Measurements from ENCODE around the gene GRIN3A. TPM values are rescaled to one million over a fixed set of nuclear protein-coding genes. Genes with fewer than 3 reads are reported as not detected.
A peak's percentile ranks its signal among the peaks of the same experiment; 100 is the strongest.

GRIN3A gene
- total RNA-seq, 2 experiments from 2014 or later = not detected

GRCh38 chr9:101536351-101536750, 202.1 kb downstream of the GRIN3A start:
- Mint-ChIP-seq H3K4me3 (no peak overlapping the region), H3K27ac (no peak overlapping the region), H3K27me3 (no peaks in the 10 kb centered on the region), H3K9me3 (no peaks in the 10 kb centered on the region), H3K4me1 (ENCODE audit: low read depth) (peaks cover 11% of the 10 kb centered on the region), H3K36me3 (ENCODE audit: low read depth) (peaks cover 17% of the 10 kb centered on the region)
- ATAC-seq (no peak), DNase-seq (no peak)
- intact Hi-C loops (cut with micrococcal nuclease) = no loop called here
- POLR2A ChIA-PET = interaction anchor here (0.6 kb wide), 1 partner anchor 33 kb away, joined by 3 read pairs; no protein-coding TSS in a partner anchor
- no peak for TF ChIP-seq CTCF (IDR thresholded peaks at IDR 0.05)
- CTCF ChIA-PET = interaction anchor here (1.0 to 1.2 kb wide), 2 partner anchors 35 to 87 kb away, joined by 3 read pairs; no protein-coding TSS in a partner anchor

- POLR2A ChIA-PET = interaction anchor here (1.0 to 1.9 kb wide), 5 partner anchors 10 to 135 kb away, joined by 3 to 9 read pairs (median 5); partner anchors contain the start of genes MRPL50 and ZNF189
- DNase-seq (peak; percentile 100), ATAC-seq (peak; percentile 94)
- Mint-ChIP-seq H3K4me3 (peak within 1 kb of the TSS; percentile 81), H3K27me3 (peaks cover 5% of the 10 kb centered on the region), H3K4me1 (ENCODE audit: low read depth) (peaks cover 11% of the 10 kb centered on the region), H3K36me3 (ENCODE audit: low read depth) (peaks cover 16% of the 10 kb centered on the region), H3K9me3 (no peaks in the 10 kb centered on the region), H3K27ac (peak within 1 kb of the TSS; percentile 96)
- CTCF ChIA-PET = interaction anchor here (0.6 to 2.8 kb wide), 9 partner anchors 8 to 85 kb away, joined by 3 to 27 read pairs (median 3); no protein-coding TSS in a partner anchor
- no peak for TF ChIP-seq CTCF (IDR thresholded peaks at IDR 0.05)
- intact Hi-C loops (cut with micrococcal nuclease) = loop anchor here (5.0 kb wide), 1 partner anchor 136 kb away; the partner anchor contains the start of genes MRPL50 and ZNF189
These were observed 204.9 kb downstream of the GRIN3A start, which contains the start of gene RNF20 for GRCh38 chr9:101533334-101534204. Gene RNF20 (plus strand): TSS chr9:101533853. CDS start chr9:101535424, 1,571 bp downstream.

GRCh38 chr9:101530076-101530711, 208.3 kb downstream of the GRIN3A start:
- Mint-ChIP-seq H3K9me3 (no peaks in the 10 kb centered on the region), H3K27me3 (peaks cover 6% of the 10 kb centered on the region), H3K36me3 (ENCODE audit: low read depth) (peaks cover 2% of the 10 kb centered on the region), H3K27ac (no peak overlapping the region), H3K4me3 (no peak overlapping the region), H3K4me1 (ENCODE audit: low read depth) (peaks cover 1% of the 10 kb centered on the region)
- CTCF ChIA-PET = interaction anchor here (0.5 to 2.5 kb wide), 21 partner anchors 7 to 132 kb away, joined by 3 to 49 read pairs (median 5); partner anchors contain the start of genes MRPL50 and ZNF189
- POLR2A ChIA-PET = interaction anchor here (0.9 kb wide), 1 partner anchor 74 kb away, joined by 3 read pairs; no protein-coding TSS in a partner anchor
- TF ChIP-seq CTCF (IDR thresholded peaks at IDR 0.05) = peak; percentile 85
- DNase-seq (peak; percentile 80), ATAC-seq (peak; percentile 43)
- intact Hi-C loops (cut with micrococcal nuclease) = loop anchor here (1.0 to 5.0 kb wide), 2 partner anchors 71 to 133 kb away; partner anchors contain the start of genes MRPL50 and ZNF189

- DNase-seq = no peak
- Mint-ChIP-seq H3K36me3 (ENCODE audit: low read depth) (no peaks in the 10 kb centered on the region), H3K4me1 (ENCODE audit: low read depth) (no peaks in the 10 kb centered on the region), H3K27ac (no peak overlapping the region), H3K4me3 (no peak overlapping the region), H3K27me3 (peaks cover 14% of the 10 kb centered on the region), H3K9me3 (no peaks in the 10 kb centered on the region)
- no peak for ATAC-seq
- POLR2A ChIA-PET = no interaction called here
- TF ChIP-seq CTCF (IDR thresholded peaks at IDR 0.05) = no peak
- CTCF ChIA-PET = interaction anchor here (1.2 to 2.5 kb wide), 3 partner anchors 69 to 79 kb away, joined by 3 to 17 read pairs (median 7); no protein-coding TSS in a partner anchor
- intact Hi-C loops (cut with micrococcal nuclease) = no loop called here
These were observed 210.4 kb downstream of the GRIN3A start for GRCh38 chr9:101528015-101528414.
